H9 (cell line): ENCODE data around the gene TENT5C. TPM values are rescaled to one million over a fixed set of nuclear protein-coding genes. Genes with fewer than 3 reads are reported as not detected.

Experiments
- DNase-seq: peaks from one replicate; pipeline ENCODE4 v3.0.0-alpha.2; 2017
- H2AFZ ChIP-seq: one replicate; pipeline ENCODE4 v1.6.1; 2013; ENCODE audit warnings: mild to moderate bottlenecking, low read length, control low read depth, moderate library complexity
- H2AK5ac ChIP-seq: 2 replicates; pipeline ENCODE4 v1.6.1; 2013; ENCODE audit warnings: low read length, control low read depth, mixed read lengths; ENCODE audit not compliant: insufficient read length
- H2BK120ac ChIP-seq: one replicate; pipeline ENCODE4 v1.6.1; 2013; ENCODE audit warnings: low read depth, mild to moderate bottlenecking, low read length, control low read depth, inconsistent platforms; ENCODE audit not compliant: poor library complexity, severe bottlenecking
- H2BK12ac ChIP-seq: 2 replicates; pipeline ENCODE4 v1.6.1; 2013; ENCODE audit warnings: low read length, control low read depth, mixed read lengths, low read depth; ENCODE audit not compliant: insufficient read length
- H2BK15ac ChIP-seq: 2 replicates; pipeline ENCODE4 v1.6.1; 2013; ENCODE audit warnings: low read depth, low read length, control low read depth
- H2BK20ac ChIP-seq: one replicate; pipeline ENCODE4 v1.6.1; 2013; ENCODE audit warnings: low read depth, mild to moderate bottlenecking, low read length, control low read depth, inconsistent platforms; ENCODE audit not compliant: poor library complexity, severe bottlenecking
- H2BK5ac ChIP-seq: 2 replicates; pipeline ENCODE4 v1.6.1; 2013; ENCODE audit warnings: low read length, control low read depth, mixed read lengths; ENCODE audit not compliant: insufficient read length
- H3K14ac ChIP-seq: 2 replicates; pipeline ENCODE4 v1.6.1; 2013; ENCODE audit warnings: low read length, control low read depth; ENCODE audit not compliant: insufficient read depth
- H3K18ac ChIP-seq: 2 replicates; pipeline ENCODE4 v1.6.1; 2013; ENCODE audit warnings: low read depth, mild to moderate bottlenecking, mixed read lengths, low read length, control low read depth; ENCODE audit not compliant: insufficient read length
- H3K23ac ChIP-seq: 2 replicates; pipeline ENCODE4 v1.6.1; 2013; ENCODE audit warnings: low read length, control low read depth, mixed read lengths, low read depth; ENCODE audit not compliant: insufficient read length
- H3K23me2 ChIP-seq: 2 replicates; pipeline ENCODE4 v1.6.1; 2013; ENCODE audit warnings: low read depth, mild to moderate bottlenecking, mixed read lengths, low read length, control low read depth; ENCODE audit not compliant: insufficient read length, poor library complexity, severe bottlenecking
- H3K27ac ChIP-seq: 2 replicates; pipeline ENCODE4 v1.5.1; 2013; ENCODE audit warnings: low read length, control low read depth, mixed read lengths, low read depth; ENCODE audit not compliant: insufficient read length
- H3K27me3 ChIP-seq: 2 replicates; pipeline ENCODE4 v1.6.1; 2013; ENCODE audit warnings: low read length, control low read depth, inconsistent platforms; ENCODE audit not compliant: insufficient read depth
- H3K4ac ChIP-seq: 2 replicates; pipeline ENCODE4 v1.6.1; 2013; ENCODE audit warnings: low read depth, mild to moderate bottlenecking, control low read depth, inconsistent platforms, low read length, moderate library complexity
- H3K4me1 ChIP-seq: 2 replicates; pipeline ENCODE4 v1.6.1; 2013; ENCODE audit warnings: low read length, control low read depth, inconsistent platforms; ENCODE audit not compliant: insufficient read depth
- H3K4me2 ChIP-seq: 2 replicates; pipeline ENCODE4 v1.6.1; 2013; ENCODE audit warnings: low read length, control low read depth, mixed read lengths; ENCODE audit not compliant: insufficient read length, insufficient read depth
- H3K56ac ChIP-seq: 2 replicates; pipeline ENCODE4 v1.6.1; 2013; ENCODE audit warnings: low read depth, mild to moderate bottlenecking, mixed read lengths, low read length, control low read depth; ENCODE audit not compliant: insufficient read length
- H3K79me1 ChIP-seq: 2 replicates; pipeline ENCODE4 v1.6.1; 2013; ENCODE audit warnings: low read depth, mild to moderate bottlenecking, moderate library complexity, low read length, control low read depth, inconsistent platforms; ENCODE audit not compliant: insufficient read depth, poor library complexity, severe bottlenecking
- H3K79me2 ChIP-seq: 2 replicates; pipeline ENCODE4 v1.6.1; 2013; ENCODE audit warnings: low read length, control low read depth, inconsistent platforms; ENCODE audit not compliant: insufficient read depth
- H3K9ac ChIP-seq: 2 replicates; pipeline ENCODE4 v1.6.1; 2013; ENCODE audit warnings: low read length, control low read depth, mixed read lengths; ENCODE audit not compliant: insufficient read length; ENCODE audit errors: extremely low read depth
- H3K9me3 ChIP-seq: one replicate; pipeline ENCODE4 v1.6.1; 2013; ENCODE audit warnings: low read depth, low read length, inconsistent platforms; ENCODE audit not compliant: control insufficient read depth
- H3T11ph ChIP-seq: one replicate; pipeline ENCODE4 v1.6.1; 2013; ENCODE audit warnings: mild to moderate bottlenecking, low read length, control low read depth, inconsistent platforms
- H4K20me1 ChIP-seq: one replicate; pipeline ENCODE4 v1.6.1; 2013; ENCODE audit not compliant: control insufficient read depth, insufficient read length, insufficient read depth
- H4K5ac ChIP-seq: 2 replicates; pipeline ENCODE4 v1.6.1; 2013; ENCODE audit warnings: low read depth, mild to moderate bottlenecking, mixed read lengths, low read length, control low read depth; ENCODE audit not compliant: insufficient read length
- H4K8ac ChIP-seq: replicated peaks from 2 replicates; pipeline ENCODE4 v1.6.1; 2013; ENCODE audit warnings: low read length, control low read depth, mixed read lengths, low read depth; ENCODE audit not compliant: insufficient read length
- H4K91ac ChIP-seq: 2 replicates; pipeline ENCODE4 v1.6.1; 2013; ENCODE audit warnings: low read depth, mild to moderate bottlenecking, moderate library complexity, mixed read lengths, low read length, control low read depth; ENCODE audit not compliant: insufficient read length
- H3K27ac Mint-ChIP-seq, 3 experiments: 2 replicates in 2 of 3; 3 replicates in 1 of 3; pipeline ENCODE4 v1.8.0; 2020 to 2021; ENCODE audit warnings: mixed read lengths in 3 of 3, mild to moderate bottlenecking in 1 of 3, moderate library complexity in 1 of 3
- H3K27me3 Mint-ChIP-seq: 2 replicates; pipeline ENCODE4 v1.8.0; 2021; ENCODE audit warnings: low read depth, mild to moderate bottlenecking, moderate library complexity, mixed read lengths
- H3K36me3 Mint-ChIP-seq, 3 experiments: 2 replicates in 2 of 3; 3 replicates in 1 of 3; pipeline ENCODE4 v1.8.0; 2020 to 2021; ENCODE audit warnings: low read depth in 3 of 3, mixed read lengths in 3 of 3; ENCODE audit not compliant: insufficient read depth in 1 of 3
- H3K4me1 Mint-ChIP-seq, 2 experiments: 2 replicates each; pipeline ENCODE4 v1.8.0; 2020; ENCODE audit warnings: mixed read lengths in 2 of 2
- H3K4me3 Mint-ChIP-seq, 2 experiments: 2 replicates in 1 of 2; 3 replicates in 1 of 2; pipeline ENCODE4 v1.8.0; 2020 to 2021; ENCODE audit warnings: mild to moderate bottlenecking in 2 of 2, mixed read lengths in 2 of 2, moderate library complexity in 1 of 2
- H3K9me3 Mint-ChIP-seq, 2 experiments: 2 replicates in 1 of 2; 3 replicates in 1 of 2; pipeline ENCODE4 v1.8.0; 2020; ENCODE audit warnings: mild to moderate bottlenecking in 2 of 2, mixed read lengths in 2 of 2, moderate library complexity in 1 of 2
- CTCF ChIP-seq: fragments of 200-600 bp; sonication (generic); conservative IDR thresholded peaks from 3 replicates; pipeline ENCODE4 v1.8.0; 2021; ENCODE audit warnings: antibody characterized with exemption, mild to moderate bottlenecking
- WGBS: extraction: QIAGEN DNeasy Blood & Tissue Kit; methylation state at CpG from one replicate; pipeline ENCODE4 v1.1.7; 2013; ENCODE audit warnings: missing lambda C conversion rate, low lambda C conversion rate, mixed read lengths; ENCODE audit not compliant: insufficient read length; ENCODE audit errors: extremely low coverage; 5-methylcytosine and 5-hydroxymethylcytosine counted together
- total RNA-seq: library from RNA; stranded (reverse); gene quantifications from 2 replicates; pipeline ENCODE4 v1.2.1, GENCODE V29; 2021

Gene TENT5C
- total RNA-seq, 1 experiment from 2014 or later = 0.37 TPM

- no peaks in the 10 kb centered on the region for H3K9me3 Mint-ChIP-seq
- no peak for DNase-seq
- H3K27ac ChIP-seq = no peak overlapping the region
- H3K23ac ChIP-seq = no peak overlapping the region
- no peak overlapping the region for H3K4me3 Mint-ChIP-seq
- H3K27ac Mint-ChIP-seq = no peak overlapping the region
- no peak overlapping the region for H2BK120ac ChIP-seq
- no peaks in the 10 kb centered on the region for H3K23me2 ChIP-seq
- H3K79me1 ChIP-seq = no peaks in the 10 kb centered on the region
- H3K18ac ChIP-seq = no peak overlapping the region
- no peaks in the 10 kb centered on the region for H3K79me2 ChIP-seq
- no peak overlapping the region for H2BK15ac ChIP-seq
- no peak overlapping the region for H2AFZ ChIP-seq
- H2BK5ac ChIP-seq = no peak overlapping the region
- H3K36me3 Mint-ChIP-seq = no peaks in the 10 kb centered on the region
- H3K56ac ChIP-seq = no peak overlapping the region
- H3K27me3 Mint-ChIP-seq = no peaks in the 10 kb centered on the region
- H4K91ac ChIP-seq = no peak overlapping the region
- H2BK12ac ChIP-seq = no peak overlapping the region
- no peak overlapping the region for H4K8ac ChIP-seq
- no peak overlapping the region for H4K5ac ChIP-seq
- H3K4me2 ChIP-seq = no peak overlapping the region
- WGBS = no CpG with 5 or more reads among the region's 4 CpGs
- no peak overlapping the region for H3K4ac ChIP-seq
- 0 out of 2 replicates have a peak, but pooled peaks cover 3% of the 10 kb centered on the region for H3K4me1 ChIP-seq
- H3K14ac ChIP-seq = no peak overlapping the region
- H3K9me3 ChIP-seq = no peaks in the 10 kb centered on the region
- peaks cover 4 to 5% of the 10 kb centered on the region in 2 experiments; a peak in 2 of 4 replicates for H3K4me1 Mint-ChIP-seq
- H2AK5ac ChIP-seq = no peak overlapping the region
- no peak overlapping the region for H3K9ac ChIP-seq
- no peak overlapping the region for H3T11ph ChIP-seq
- H2BK20ac ChIP-seq = no peak overlapping the region
- H4K20me1 ChIP-seq = no peaks in the 10 kb centered on the region
- no peaks in the 10 kb centered on the region for H3K27me3 ChIP-seq
- TF ChIP-seq CTCF = no peak
Observed at GRCh38 chr1:117639741-117640140, 33.9 kb downstream of the TENT5C start.
